Endothelial cell of umbilical vein (primary cell): ENCODE measurements around the gene CDK18. TPM values are rescaled to one million over a fixed set of nuclear protein-coding genes. Genes with fewer than 3 reads are reported as not detected.

Source experiments
- BruUV-seq: library from RNA; stranded (reverse); fragments of 400-500 nt; replicated peaks from 2 replicates; lab custom pipeline; 2021; lab: Mats Ljungman, UMichigan
- CTCF ChIA-PET: fragments of 300-600, 350-600 bp; sonication (Branson Sonifier 250); formaldehyde crosslinking; loops from one replicate; lab custom pipeline; 2021; ENCODE audit warnings: antibody characterized with exemption, inconsistent platforms; lab: Charles Lee
- POLR2A ChIA-PET: fragments of 300-600, 350-600 bp; sonication (Branson Sonifier 250); formaldehyde crosslinking; loops from one replicate; lab custom pipeline; 2021; ENCODE audit warnings: antibody characterized with exemption, inconsistent platforms; lab: Charles Lee
- DNase-seq: peaks from one replicate; pipeline ENCODE4 v3.0.0-alpha.2; 2011; ENCODE audit warnings: low read depth, low spot score
- FAIRE-seq: peaks from 2 replicates; lab custom pipeline; 2011; peaks lifted over from hg19 to GRCh38; lab: Jason Lieb, UNC
- H2AFZ ChIP-seq: 2 replicates; pipeline ENCODE4 v1.6.0; 2012; ENCODE audit warnings: low read depth, low read length, control low read depth, inconsistent platforms
- H3K27ac ChIP-seq: 2 replicates; pipeline ENCODE4 v1.5.1; 2011; ENCODE audit warnings: low read depth, mild to moderate bottlenecking, control low read depth, low read length, moderate library complexity; ENCODE audit not compliant: insufficient read depth
- H3K27me3 ChIP-seq, 2 experiments: 2 replicates each; pipeline versions ENCODE4 v1.6.0 to v1.6.1; 2011; ENCODE audit warnings: low read length in 2 of 2, mixed read lengths in 1 of 2; ENCODE audit not compliant: control insufficient read depth in 2 of 2, insufficient read depth in 2 of 2
- H3K36me3 ChIP-seq, 2 experiments: 2 replicates in 1 of 2; 3 replicates in 1 of 2; pipeline ENCODE4 v1.5.1; 2011; ENCODE audit warnings: low read length in 2 of 2, mild to moderate bottlenecking in 1 of 2, moderate library complexity in 1 of 2; ENCODE audit not compliant: control insufficient read depth in 2 of 2, insufficient read depth in 2 of 2; ENCODE audit errors: extremely low read depth in 1 of 2
- H3K4me1 ChIP-seq: 3 replicates; pipeline ENCODE4 v1.5.1; 2011; ENCODE audit warnings: mild to moderate bottlenecking, low read length; ENCODE audit not compliant: control insufficient read depth, insufficient read depth; ENCODE audit errors: extremely low read depth
- H3K4me2 ChIP-seq: 2 replicates; pipeline ENCODE4 v1.6.1; 2011; ENCODE audit warnings: low read length, control low read depth, mixed read lengths; ENCODE audit not compliant: insufficient read depth
- H3K4me3 ChIP-seq, 3 experiments: fragments of 200-600 bp in 1 of 3; sonication (generic), shearing (Covaris generic) in 1 of 3; replicated peaks in 1 of 3; 2 replicates each; pipeline ENCODE4 v1.5.1; 2011 to 2016; ENCODE audit warnings: control low read depth in 3 of 3, low read length in 3 of 3, mild to moderate bottlenecking in 2 of 3, inconsistent platforms in 1 of 3, low read depth in 1 of 3, moderate library complexity in 1 of 3; ENCODE audit not compliant: insufficient read depth in 1 of 3
- H3K79me2 ChIP-seq: 2 replicates; pipeline ENCODE4 v1.6.0; 2012; ENCODE audit warnings: low read length, inconsistent platforms; ENCODE audit not compliant: control insufficient read depth, insufficient read depth
- H3K9ac ChIP-seq: replicated peaks from 2 replicates; pipeline ENCODE3; 2011; ENCODE audit warnings: low read length, control low read depth; ENCODE audit not compliant: insufficient read depth; ENCODE audit errors: extremely low read depth
- H3K9me1 ChIP-seq: replicated peaks from 3 replicates; pipeline ENCODE4 v1.6.0; 2011; ENCODE audit warnings: mild to moderate bottlenecking, low read length; ENCODE audit not compliant: control insufficient read depth, insufficient read depth; ENCODE audit errors: extremely low read depth
- H3K9me3 ChIP-seq: replicated peaks from 2 replicates; pipeline ENCODE4 v1.5.1; 2012; ENCODE audit warnings: low read length, inconsistent platforms; ENCODE audit not compliant: control insufficient read depth, insufficient read depth
- H4K20me1 ChIP-seq: replicated peaks from 2 replicates; pipeline ENCODE3; 2011; ENCODE audit warnings: mild to moderate bottlenecking, low read length; ENCODE audit not compliant: control insufficient read depth, insufficient read depth; ENCODE audit errors: extremely low read depth
- EZH2 ChIP-seq: IDR thresholded peaks from 2 replicates; pipeline ENCODE4 v1.6.1; 2012; ENCODE audit warnings: borderline replicate concordance, low read depth, mild to moderate bottlenecking, moderate library complexity, low read length, inconsistent platforms; ENCODE audit not compliant: severe bottlenecking
- FOS ChIP-seq: IDR thresholded peaks from 2 replicates; pipeline ENCODE4 v1.6.1; 2011; ENCODE audit warnings: mild to moderate bottlenecking, low read length, moderate library complexity, borderline replicate concordance; ENCODE audit not compliant: insufficient read depth
- GATA2 ChIP-seq: IDR thresholded peaks from 2 replicates; pipeline ENCODE4 v1.7.0; 2011; ENCODE audit warnings: low read depth, mild to moderate bottlenecking, moderate library complexity, mixed read lengths, low read length; ENCODE audit not compliant: insufficient read length, insufficient read depth
- JUN ChIP-seq: IDR thresholded peaks from 2 replicates; pipeline ENCODE4 v1.6.1; 2011; ENCODE audit warnings: borderline replicate concordance, low read depth; ENCODE audit not compliant: insufficient read length, insufficient read depth
- MYC ChIP-seq: IDR thresholded peaks from one replicate; pipeline ENCODE4 v1.6.1; 2011; ENCODE audit warnings: mild to moderate bottlenecking, low read depth, low read length
- dilution Hi-C: fragments of 300-500 bp; cut with MboI; formaldehyde crosslinking; loops from one replicate; pipeline ENCODE4 v1.15.0; 2019; ENCODE audit warnings: low sequenced_read_pairs; ENCODE audit not compliant: extremely low pct_ligation_motif_present
- intact Hi-C: fragments of 100-400 bp; cut with micrococcal nuclease; formaldehyde crosslinking; loops from one replicate; pipeline ENCODE4 v1.10.0; 2022
- polyA plus RNA-seq, 4 experiments: library from polyadenylated mRNA; depleted of rRNA in 3 of 4; stranded (reverse) in 3 of 4; unstranded in 1 of 4; fragments of >200 nt; gene quantifications; 2 replicates each; pipeline versions ENCODE4 v1.2.1 to v1.2.3, GENCODE V29; 2011 to 2012; ENCODE audit warnings: missing spikeins in 1 of 4
- total RNA-seq: library from RNA; stranded (reverse); gene quantifications from 2 replicates; pipeline ENCODE4 v1.2.3, GENCODE V29; 2021
- TF ChIP-seq, protein P1 (sequence below), 2 donors: IDR thresholded peaks; 1 replicate in 1 of 2; 2 replicates in 1 of 2; pipeline ENCODE4 v1.5.1; 2011; ENCODE audit warnings: low read length in 2 of 2, mild to moderate bottlenecking in 2 of 2, moderate library complexity in 2 of 2, control low read depth in 1 of 2, inconsistent platforms in 1 of 2, low read depth in 1 of 2; ENCODE audit not compliant: insufficient read depth in 1 of 2; ENCODE audit errors: extremely low read depth in 1 of 2

The CDK18 gene
- total and polyA plus RNA-seq, 2 donors (not counting 3 experiments of a cell fraction or from before 2014, with no cell fraction given) = 0.17 to 1.2 TPM

DNA sequence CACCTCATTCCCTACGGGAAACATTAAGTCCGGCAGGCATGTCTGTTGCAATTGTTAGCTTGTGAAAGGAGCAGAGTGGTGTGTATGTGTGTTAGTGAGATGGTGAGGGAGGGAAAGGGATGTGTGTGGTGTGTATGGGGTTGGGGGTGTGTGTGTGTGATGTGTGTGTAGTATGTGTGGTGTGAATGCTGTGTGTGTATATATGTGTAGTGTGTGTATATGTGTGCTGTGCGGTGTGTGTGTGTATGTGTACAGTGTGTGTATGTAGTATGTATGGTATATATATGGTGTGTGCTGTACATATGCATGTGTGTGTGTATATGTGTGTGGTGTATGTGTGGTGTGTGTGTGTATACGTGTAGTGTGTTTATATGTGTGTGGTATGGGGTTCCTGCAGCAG, 27.8 kb upstream of the CDK18 start:
- dilution Hi-C loops = no loop called here

More for the DNA sequence above, 27.8 kb upstream of the CDK18 start:
- no TSS peak for BruUV-seq
- no peak for FAIRE-seq
- Histone ChIP-seq H3K4me1 (no peaks in the 10 kb centered on the region), H3K4me3 (no peak overlapping the region), H2AFZ (no peak overlapping the region), H3K79me2 (no peaks in the 10 kb centered on the region), H3K9me1 (no peaks in the 10 kb centered on the region), H3K36me3 (no peaks in the 10 kb centered on the region), H3K27me3 (peaks cover 2 to 5% of the 10 kb centered on the region in 2 experiments), H3K9me3 (no peaks in the 10 kb centered on the region), H4K20me1 (no peaks in the 10 kb centered on the region), H3K9ac (no peak overlapping the region), H3K27ac (no peak overlapping the region), H3K4me2 (no peak overlapping the region)
- intact Hi-C loops = no loop called here
- CTCF ChIA-PET = interaction anchor here (2.3 kb wide), 1 partner anchor 11 kb away, joined by 8 read pairs; no protein-coding TSS in a partner anchor
- POLR2A ChIA-PET = no interaction called here
- TF ChIP-seq MYC = no peak
- TF ChIP-seq EZH2 = no peak
- no peak for TF ChIP-seq GATA2
- TF ChIP-seq FOS = no peak
- no peak for TF ChIP-seq JUN
- TF ChIP-seq, protein P1, sequence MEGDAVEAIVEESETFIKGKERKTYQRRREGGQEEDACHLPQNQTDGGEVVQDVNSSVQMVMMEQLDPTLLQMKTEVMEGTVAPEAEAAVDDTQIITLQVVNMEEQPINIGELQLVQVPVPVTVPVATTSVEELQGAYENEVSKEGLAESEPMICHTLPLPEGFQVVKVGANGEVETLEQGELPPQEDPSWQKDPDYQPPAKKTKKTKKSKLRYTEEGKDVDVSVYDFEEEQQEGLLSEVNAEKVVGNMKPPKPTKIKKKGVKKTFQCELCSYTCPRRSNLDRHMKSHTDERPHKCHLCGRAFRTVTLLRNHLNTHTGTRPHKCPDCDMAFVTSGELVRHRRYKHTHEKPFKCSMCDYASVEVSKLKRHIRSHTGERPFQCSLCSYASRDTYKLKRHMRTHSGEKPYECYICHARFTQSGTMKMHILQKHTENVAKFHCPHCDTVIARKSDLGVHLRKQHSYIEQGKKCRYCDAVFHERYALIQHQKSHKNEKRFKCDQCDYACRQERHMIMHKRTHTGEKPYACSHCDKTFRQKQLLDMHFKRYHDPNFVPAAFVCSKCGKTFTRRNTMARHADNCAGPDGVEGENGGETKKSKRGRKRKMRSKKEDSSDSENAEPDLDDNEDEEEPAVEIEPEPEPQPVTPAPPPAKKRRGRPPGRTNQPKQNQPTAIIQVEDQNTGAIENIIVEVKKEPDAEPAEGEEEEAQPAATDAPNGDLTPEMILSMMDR (IDR thresholded peaks at IDR 0.05; ENCODE audit: extremely low read depth in 1 of 2, insufficient read depth in 1 of 2, low read depth in 1 of 2, low read length in 2 of 2) = no peak
- DNase-seq = no peak
